ENCODE data around the gene FAM107A.

The FAM107A gene

GRCh38 chr3:58520403-58521335, 56.5 kb downstream of the FAM107A start:
- no peak overlapping the region for H3K4me3 ChIP-seq (ENCODE audit: low read depth, low read length)
- no peaks in the 10 kb centered on the region for H3K27me3 ChIP-seq (ENCODE audit: control insufficient read depth, insufficient read depth, low read length)
- H3K4me1 ChIP-seq: peaks cover 16% of the 10 kb centered on the region
- no peak overlapping the region for H2AFZ ChIP-seq
- no peak overlapping the region for H3K9ac ChIP-seq
- H3K9me3 ChIP-seq (ENCODE audit: control insufficient read depth, low read length): no peaks in the 10 kb centered on the region
- H3K36me3 ChIP-seq (ENCODE audit: control insufficient read depth, insufficient read depth, low read length): no peaks in the 10 kb centered on the region
- H3K79me2 ChIP-seq: no peaks in the 10 kb centered on the region
- no peak overlapping the region for H3K27ac ChIP-seq
- TF ChIP-seq CTCF (IDR thresholded peaks at IDR 0.05): no peak
- H3K4me2 ChIP-seq (ENCODE audit: low read length): no peak overlapping the region

- H3K9me3 ChIP-seq (ENCODE audit: control insufficient read depth, low read length): no peaks in the 10 kb centered on the region
- H3K27ac ChIP-seq: no peak overlapping the region
- H3K4me2 ChIP-seq (ENCODE audit: low read length): no peak overlapping the region
- no peak overlapping the region for H3K4me3 ChIP-seq (ENCODE audit: low read depth, low read length)
- no peak for TF ChIP-seq CTCF (IDR thresholded peaks at IDR 0.05)
- no peak overlapping the region for H3K9ac ChIP-seq
- H3K27me3 ChIP-seq (ENCODE audit: control insufficient read depth, insufficient read depth, low read length): no peaks in the 10 kb centered on the region
- no peaks in the 10 kb centered on the region for H3K79me2 ChIP-seq
- H3K4me1 ChIP-seq: peaks cover 16% of the 10 kb centered on the region
- no peak overlapping the region for H2AFZ ChIP-seq
- no peaks in the 10 kb centered on the region for H3K36me3 ChIP-seq (ENCODE audit: control insufficient read depth, insufficient read depth, low read length)
Measured at GRCh38 chr3:58519668-58520402, 57.4 kb downstream of the FAM107A start.

GRCh38 chr3:58518291-58518789, 58.9 kb downstream of the FAM107A start:
- Histone ChIP-seq H3K27me3 (ENCODE audit: control insufficient read depth, insufficient read depth, low read length) (no peaks in the 10 kb centered on the region), H3K4me2 (ENCODE audit: low read length) (no peak overlapping the region), H3K79me2 (no peaks in the 10 kb centered on the region), H3K4me1 (peaks cover 8% of the 10 kb centered on the region), H3K9ac (no peak overlapping the region), H3K36me3 (ENCODE audit: control insufficient read depth, insufficient read depth, low read length) (no peaks in the 10 kb centered on the region), H2AFZ (no peak overlapping the region), H3K9me3 (ENCODE audit: control insufficient read depth, low read length) (no peaks in the 10 kb centered on the region), H3K27ac (no peak overlapping the region), H3K4me3 (ENCODE audit: low read depth, low read length) (no peak overlapping the region)
- no peak for TF ChIP-seq CTCF (IDR thresholded peaks at IDR 0.05)

GRCh38 chr3:58514405-58514804, 62.8 kb downstream of the FAM107A start:
- Histone ChIP-seq H3K4me2 (ENCODE audit: low read length) (no peak overlapping the region), H3K27me3 (ENCODE audit: control insufficient read depth, insufficient read depth, low read length) (no peaks in the 10 kb centered on the region), H3K9me3 (ENCODE audit: control insufficient read depth, low read length) (no peaks in the 10 kb centered on the region), H3K9ac (no peak overlapping the region), H3K36me3 (ENCODE audit: control insufficient read depth, insufficient read depth, low read length) (no peaks in the 10 kb centered on the region), H3K27ac (no peak overlapping the region), H3K4me1 (peaks cover 2% of the 10 kb centered on the region), H3K79me2 (no peaks in the 10 kb centered on the region), H2AFZ (no peak overlapping the region), H3K4me3 (ENCODE audit: low read depth, low read length) (no peak overlapping the region)
- TF ChIP-seq CTCF (IDR thresholded peaks at IDR 0.05): no peak

Measured in parathyroid adenoma (tissue), 2 donors.